GM21447 (cell line): Measurements from ENCODE around the gene MAP4K1.
A peak's percentile ranks its signal among the peaks of the same experiment; 100 is the strongest.
"Not testable (repeated sequence)": the region's sequence is repeated elsewhere in the genome, so short reads cannot be mapped to it uniquely, and the experiment has no call there.

Experiments
- ATAC-seq: cut with Tn5 transposase; IDR thresholded peaks from one replicate; pipeline ENCODE4 v1.9.1; 2021; ENCODE audit not compliant: unreplicated experiment

MAP4K1 gene

GRCh38 chr19:38653028-38653571 lies 35.3 kb upstream of the MAP4K1 start:
- no peak for ATAC-seq

- no peak for ATAC-seq
These were observed 33.3 kb upstream of the MAP4K1 start for GRCh38 chr19:38650911-38651584.

- ATAC-seq = no peak
These were observed 32.5 kb upstream of the MAP4K1 start for GRCh38 chr19:38650172-38650775.

- no peak for ATAC-seq
These were observed 31.8 kb upstream of the MAP4K1 start for GRCh38 chr19:38649305-38650171.

- no peak for ATAC-seq
These were observed 31.1 kb upstream of the MAP4K1 start for GRCh38 chr19:38648769-38649304.

GRCh38 chr19:38647966-38648768 lies 30.4 kb upstream of the MAP4K1 start:
- no peak for ATAC-seq

GRCh38 chr19:38647368-38647965 lies 29.7 kb upstream of the MAP4K1 start, which contains the start of gene ACTN4:
Gene ACTN4, plus strand, starts transcription at chr19:38647649. Its CDS starts 97 bp downstream, at chr19:38647746.
- ATAC-seq = peak; percentile 82

GRCh38 chr19:38644719-38645118 lies 27.0 kb upstream of the MAP4K1 start:
- ATAC-seq = no peak

GRCh38 chr19:38642176-38642575 lies 24.4 kb upstream of the MAP4K1 start:
- no peak for ATAC-seq

GRCh38 chr19:38640368-38640767 lies 22.6 kb upstream of the MAP4K1 start:
- no peak for ATAC-seq

- no peak for ATAC-seq
These were observed 21.9 kb upstream of the MAP4K1 start for GRCh38 chr19:38639679-38640078.

- ATAC-seq = no peak
These were observed 20.7 kb upstream of the MAP4K1 start for GRCh38 chr19:38638461-38638860.

- ATAC-seq = no peak
These were observed 18.0 kb upstream of the MAP4K1 start for GRCh38 chr19:38635483-38636399.

GRCh38 chr19:38634757-38635482 lies 17.2 kb upstream of the MAP4K1 start:
- ATAC-seq = no peak

GRCh38 chr19:38632476-38633213 lies 14.9 kb upstream of the MAP4K1 start:
- no peak for ATAC-seq

- ATAC-seq = not testable (repeated sequence)
These were observed 14.2 kb upstream of the MAP4K1 start for GRCh38 chr19:38631811-38632475.

- ATAC-seq = not testable (repeated sequence)
These were observed 13.5 kb upstream of the MAP4K1 start for GRCh38 chr19:38631301-38631700.
